H1 (cell line): ENCODE data around the gene GSDME. TPM values are rescaled to one million over a fixed set of nuclear protein-coding genes. Genes with fewer than 3 reads are reported as not detected.

Experiments
- BCL11A ChIP-seq, 2 experiments: IDR thresholded peaks; one replicate each; pipeline ENCODE4 v1.6.1; 2011; ENCODE audit warnings: low read depth in 2 of 2, low read length in 2 of 2, mild to moderate bottlenecking in 2 of 2
- GABPA ChIP-seq: IDR thresholded peaks from 2 replicates; pipeline ENCODE4 v1.6.1; 2011; ENCODE audit warnings: mild to moderate bottlenecking, low read length, moderate library complexity, borderline replicate concordance; ENCODE audit not compliant: insufficient read depth
- JUND ChIP-seq: IDR thresholded peaks from 2 replicates; pipeline ENCODE4 v1.6.1; 2011; ENCODE audit warnings: mild to moderate bottlenecking, improper control_type of control experiment, low read length
- SIRT6 ChIP-seq: IDR thresholded peaks from one replicate; pipeline ENCODE4 v1.7.1; 2012; ENCODE audit warnings: low read length, inconsistent platforms
- SP1 ChIP-seq: IDR thresholded peaks from 2 replicates; pipeline ENCODE4 v1.6.1; 2011; ENCODE audit warnings: low read depth, low read length
- SP4 ChIP-seq: IDR thresholded peaks from 2 replicates; pipeline ENCODE4 v1.6.1; 2012; ENCODE audit warnings: low read length, inconsistent platforms
- SRF ChIP-seq: IDR thresholded peaks from 2 replicates; pipeline ENCODE4 v1.6.1; 2011; ENCODE audit warnings: mild to moderate bottlenecking, low read depth, low read length, moderate library complexity
- TAF7 ChIP-seq: optimal IDR thresholded peaks from 2 replicates; pipeline ENCODE3; 2011; ENCODE audit warnings: low read depth, mild to moderate bottlenecking, inconsistent platforms, low read length, moderate library complexity, borderline replicate concordance
- TEAD4 ChIP-seq: IDR thresholded peaks from 2 replicates; pipeline ENCODE4 v1.6.1; 2012; ENCODE audit warnings: low read depth, low read length, inconsistent platforms, mixed read lengths
- polyA plus RNA-seq, 7 experiments: library from polyadenylated mRNA; depleted of rRNA in 3 of 7; stranded (reverse) in 5 of 7; unstranded in 2 of 7; fragments of >200 nt in 5 of 7; fragments of 200-250 nt in 2 of 7; gene quantifications; 1 replicate in 5 of 7; 2 replicates in 1 of 7; 4 replicates in 1 of 7; pipeline versions ENCODE4 v1.2.1 to v1.2.3, GENCODE V29; 2011 to 2013; ENCODE audit warnings: missing spikeins in 2 of 7, mixed read lengths in 2 of 7
- total RNA-seq: library from RNA; stranded (reverse); fragmentation: NEBNext Ultra II Directional; extraction: Animal tissue kit (Norgen Biotek cat#: 25700); gene quantifications from 2 replicates; pipeline ENCODE4 v1.2.1, GENCODE V29; 2021

Gene GSDME
- total and polyA plus RNA-seq, 2 of the 8 experiments (the other 6 are each of a cell fraction or from before 2014, with no cell fraction given): 5.4 to 7.6 TPM

- no peak for TF ChIP-seq GABPA
- TF ChIP-seq SIRT6: no peak
- no peak for TF ChIP-seq JUND
- no peak for TF ChIP-seq SRF
- TF ChIP-seq SP1: no peak
- no peak for TF ChIP-seq BCL11A (IDR thresholded peaks at IDR 0.05; ENCODE audit: low read depth in 2 of 2, low read length in 2 of 2)
- no peak for TF ChIP-seq TEAD4
- TF ChIP-seq TAF7: no peak
- TF ChIP-seq SP4: no peak
These were observed 15.4 kb downstream of the GSDME start (continued) for GRCh38 chr7:24741679-24742505.
